Nephron progenitor cell (in vitro differentiated cells): Measurements from ENCODE around the gene DPP6.

Experiments
- DNase-seq: peaks from one replicate; pipeline ENCODE4 v3.0.0; 2021
- H3K27ac Mint-ChIP-seq: 2 replicates; pipeline ENCODE4 v1.8.0; 2021; ENCODE audit warnings: mild to moderate bottlenecking, moderate library complexity, mixed read lengths
- H3K27me3 Mint-ChIP-seq: 2 replicates; pipeline ENCODE4 v1.8.0; 2021; ENCODE audit warnings: mild to moderate bottlenecking, low read depth, mixed read lengths; ENCODE audit not compliant: poor library complexity
- H3K36me3 Mint-ChIP-seq: 2 replicates; pipeline ENCODE4 v1.8.0; 2021; ENCODE audit warnings: low read depth, mixed read lengths
- H3K4me1 Mint-ChIP-seq: 2 replicates; pipeline ENCODE4 v1.8.0; 2021; ENCODE audit warnings: mixed read lengths
- H3K4me3 Mint-ChIP-seq: 2 replicates; pipeline ENCODE4 v1.8.0; 2021; ENCODE audit warnings: mild to moderate bottlenecking, moderate library complexity, mixed read lengths
- H3K9me3 Mint-ChIP-seq: 2 replicates; pipeline ENCODE4 v1.8.0; 2021; ENCODE audit warnings: mild to moderate bottlenecking, moderate library complexity, mixed read lengths
- CTCF ChIP-seq: fragments of 200-600 bp; sonication (generic); IDR thresholded peaks from 2 replicates; pipeline ENCODE4 v1.5.0; 2021; ENCODE audit warnings: antibody characterized with exemption

The DPP6 gene

GRCh38 chr7:154371424-154371823 lies 319.2 kb downstream of the DPP6 start:
- H3K27me3 Mint-ChIP-seq: peaks cover 4% of the 10 kb centered on the region
- H3K4me1 Mint-ChIP-seq: peaks cover 6% of the 10 kb centered on the region
- peaks cover 5% of the 10 kb centered on the region for H3K9me3 Mint-ChIP-seq
- H3K27ac Mint-ChIP-seq: no peak overlapping the region
- no peaks in the 10 kb centered on the region for H3K36me3 Mint-ChIP-seq
- no peak for DNase-seq
- no peak overlapping the region for H3K4me3 Mint-ChIP-seq
- TF ChIP-seq CTCF: no peak

GRCh38 chr7:154372011-154372601 lies 319.9 kb downstream of the DPP6 start:
- H3K36me3 Mint-ChIP-seq: no peaks in the 10 kb centered on the region
- DNase-seq: no peak
- H3K4me1 Mint-ChIP-seq: peaks cover 6% of the 10 kb centered on the region
- peaks cover 4% of the 10 kb centered on the region for H3K27me3 Mint-ChIP-seq
- no peak overlapping the region for H3K27ac Mint-ChIP-seq
- H3K9me3 Mint-ChIP-seq: peaks cover 5% of the 10 kb centered on the region
- H3K4me3 Mint-ChIP-seq: no peak overlapping the region
- no peak for TF ChIP-seq CTCF

GRCh38 chr7:154373956-154374355 lies 321.8 kb downstream of the DPP6 start:
- Mint-ChIP-seq H3K27me3 (peaks cover 4% of the 10 kb centered on the region), H3K4me3 (no peak overlapping the region), H3K4me1 (peaks cover 6% of the 10 kb centered on the region), H3K27ac (peak overlapping the region; percentile 52), H3K9me3 (peaks cover 5% of the 10 kb centered on the region), H3K36me3 (no peaks in the 10 kb centered on the region)
- DNase-seq: no peak
- TF ChIP-seq CTCF: no peak

GRCh38 chr7:154375956-154376355 lies 323.8 kb downstream of the DPP6 start:
- TF ChIP-seq CTCF: no peak
- Mint-ChIP-seq H3K9me3 (peaks cover 5% of the 10 kb centered on the region), H3K4me1 (peaks cover 6% of the 10 kb centered on the region), H3K27ac (no peak overlapping the region), H3K36me3 (no peaks in the 10 kb centered on the region), H3K4me3 (no peak overlapping the region), H3K27me3 (peaks cover 4% of the 10 kb centered on the region)
- no peak for DNase-seq

GRCh38 chr7:154380771-154381170 lies 328.6 kb downstream of the DPP6 start:
- no peaks in the 10 kb centered on the region for H3K9me3 Mint-ChIP-seq
- H3K36me3 Mint-ChIP-seq: no peaks in the 10 kb centered on the region
- H3K27ac Mint-ChIP-seq: no peak overlapping the region
- no peaks in the 10 kb centered on the region for H3K27me3 Mint-ChIP-seq
- no peaks in the 10 kb centered on the region for H3K4me1 Mint-ChIP-seq
- no peak for TF ChIP-seq CTCF
- no peak overlapping the region for H3K4me3 Mint-ChIP-seq
- no peak for DNase-seq

GRCh38 chr7:154383045-154383444 lies 330.8 kb downstream of the DPP6 start:
- H3K4me3 Mint-ChIP-seq: no peak overlapping the region
- no peaks in the 10 kb centered on the region for H3K36me3 Mint-ChIP-seq
- H3K27me3 Mint-ChIP-seq: peaks cover 6% of the 10 kb centered on the region
- no peak overlapping the region for H3K27ac Mint-ChIP-seq
- no peak for TF ChIP-seq CTCF
- no peaks in the 10 kb centered on the region for H3K9me3 Mint-ChIP-seq
- no peaks in the 10 kb centered on the region for H3K4me1 Mint-ChIP-seq
- DNase-seq: no peak
